ENCODE results near the gene HS3ST4.

DNA sequence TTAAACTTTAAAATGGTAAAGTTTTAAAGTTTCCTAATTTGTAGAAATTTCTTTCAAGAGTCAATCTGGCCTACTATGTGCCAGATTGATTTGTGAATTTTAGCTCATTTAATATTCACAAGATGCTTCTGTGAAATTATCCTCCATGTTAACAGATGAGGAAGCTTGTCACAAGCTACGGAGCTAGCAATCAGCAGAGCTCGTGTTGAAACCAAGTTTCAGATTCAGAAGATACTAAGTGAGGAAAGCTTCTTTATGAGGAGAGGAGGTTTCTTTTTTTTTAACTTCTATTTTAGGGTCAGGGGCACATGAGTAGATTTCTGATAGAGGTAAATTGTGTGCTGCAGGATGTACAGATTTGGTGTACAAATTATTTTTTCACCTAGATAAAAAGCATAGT lies 135.9 kb downstream of the HS3ST4 start:
- no peak for TF ChIP-seq ZNF274 (IDR thresholded peaks at IDR 0.05; ENCODE audit: low read depth, low read length)
- no peak for TF ChIP-seq YY1 (IDR thresholded peaks at IDR 0.05; ENCODE audit: insufficient read depth, insufficient read length)

Measured in NT2/D1 (cell line).